GM12801 (cell line): Measurements from ENCODE around the gene CREB3L1.

Source experiments
- CTCF ChIP-seq: IDR thresholded peaks from one replicate; pipeline ENCODE4 v1.5.1; 2011; ENCODE audit warnings: control low read depth; ENCODE audit not compliant: insufficient read length; ENCODE audit errors: extremely low read depth

The CREB3L1 gene

GRCh38 chr11:46370253-46370652 is 92.8 kb downstream of the CREB3L1 start:
- TF ChIP-seq CTCF: no peak
